ENCODE data around the gene FBXL7.

FBXL7 gene

GRCh38 chr5:15506146-15506545, 6.2 kb downstream of the FBXL7 start:
- no peak for DNase-seq

GRCh38 chr5:15506897-15507296, 6.9 kb downstream of the FBXL7 start:
- DNase-seq = no peak

- no peak for DNase-seq
Measured at GRCh38 chr5:15510092-15510491, 10.1 kb downstream of the FBXL7 start.

- DNase-seq = no peak
Measured at GRCh38 chr5:15510831-15511230, 10.9 kb downstream of the FBXL7 start.

GRCh38 chr5:15513431-15513830, 13.5 kb downstream of the FBXL7 start:
- no peak for DNase-seq

GRCh38 chr5:15513911-15514310, 13.9 kb downstream of the FBXL7 start:
- DNase-seq = no peak

GRCh38 chr5:15515229-15515628, 15.2 kb downstream of the FBXL7 start:
- DNase-seq = no peak

GRCh38 chr5:15516486-15516885, 16.5 kb downstream of the FBXL7 start:
- no peak for DNase-seq

GRCh38 chr5:15518786-15519185, 18.8 kb downstream of the FBXL7 start:
- DNase-seq = no peak

GRCh38 chr5:15520856-15521255, 20.9 kb downstream of the FBXL7 start:
- no peak for DNase-seq

GRCh38 chr5:15521381-15522186, 21.6 kb downstream of the FBXL7 start:
- no peak for DNase-seq

GRCh38 chr5:15522187-15522520, 22.2 kb downstream of the FBXL7 start:
- no peak for DNase-seq

- no peak for DNase-seq
Measured at GRCh38 chr5:15524712-15525111, 24.7 kb downstream of the FBXL7 start.

- DNase-seq = no peak
Measured at GRCh38 chr5:15525703-15526275, 25.8 kb downstream of the FBXL7 start.

- DNase-seq = no peak
Measured at GRCh38 chr5:15526413-15526812, 26.4 kb downstream of the FBXL7 start.

GRCh38 chr5:15528476-15528875, 28.5 kb downstream of the FBXL7 start:
- DNase-seq = no peak

- no peak for DNase-seq
Measured at GRCh38 chr5:15529013-15529412, 29.0 kb downstream of the FBXL7 start.

GRCh38 chr5:15529821-15530220, 29.8 kb downstream of the FBXL7 start:
- no peak for DNase-seq

- DNase-seq = no peak
Measured at GRCh38 chr5:15533129-15533893, 33.3 kb downstream of the FBXL7 start.

- no peak for DNase-seq
Measured at GRCh38 chr5:15535938-15536337, 36.0 kb downstream of the FBXL7 start.

GRCh38 chr5:15538516-15538915, 38.5 kb downstream of the FBXL7 start:
- no peak for DNase-seq

GRCh38 chr5:15539951-15540350, 40.0 kb downstream of the FBXL7 start:
- DNase-seq = no peak

- DNase-seq = no peak
Measured at GRCh38 chr5:15544039-15544438, 44.1 kb downstream of the FBXL7 start.

GRCh38 chr5:15545082-15545481, 45.1 kb downstream of the FBXL7 start:
- no peak for DNase-seq
